HL-60 (cell line): Measurements from ENCODE around the gene CACNA1C.

Experiments
- DNase-seq, 2 experiments: peaks; one replicate each; pipeline ENCODE4 v3.0.0-alpha.2; 2010 to 2020; ENCODE audit warnings: low read depth in 1 of 2, low spot score in 1 of 2
- H3K27ac ChIP-seq: fragments of 250-450 bp; sonication (Bioruptor Pico); replicated peaks from 2 replicates; pipeline ENCODE4 v1.5.1; 2020; ENCODE audit warnings: mild to moderate bottlenecking, moderate library complexity
- H3K27me3 ChIP-seq: fragments of 250-450 bp; sonication (Bioruptor Pico); 2 replicates; pipeline ENCODE4 v1.5.1; 2021; ENCODE audit warnings: mild to moderate bottlenecking, moderate library complexity; ENCODE audit not compliant: insufficient read depth, poor library complexity, severe bottlenecking
- H3K4me3 ChIP-seq: replicated peaks from 2 replicates; pipeline ENCODE4 v1.5.1; 2011; ENCODE audit warnings: mild to moderate bottlenecking, control low read depth, low read length; ENCODE audit not compliant: insufficient read depth
- GABPA ChIP-seq: IDR thresholded peaks from 2 replicates; pipeline ENCODE4 v1.6.1; 2012; ENCODE audit warnings: low read depth
- POLR2AphosphoS5 ChIP-seq: IDR thresholded peaks from 2 replicates; pipeline ENCODE4 v1.6.1; 2012; ENCODE audit warnings: low read depth
- SPI1 ChIP-seq: IDR thresholded peaks from 2 replicates; pipeline ENCODE4 v1.6.1; 2012; ENCODE audit warnings: low read depth, mild to moderate bottlenecking, borderline replicate concordance
- TF ChIP-seq, protein P1 (sequence below): IDR thresholded peaks from 2 replicates; pipeline ENCODE4 v1.6.1; 2012; ENCODE audit warnings: low read depth; ENCODE audit not compliant: insufficient replicate concordance
- TF ChIP-seq, protein P2 (sequence below): IDR thresholded peaks from one replicate; pipeline ENCODE4 v1.5.1; 2011; ENCODE audit warnings: low read length, control low read depth, inconsistent platforms; ENCODE audit not compliant: insufficient read depth

The CACNA1C gene

DNA sequence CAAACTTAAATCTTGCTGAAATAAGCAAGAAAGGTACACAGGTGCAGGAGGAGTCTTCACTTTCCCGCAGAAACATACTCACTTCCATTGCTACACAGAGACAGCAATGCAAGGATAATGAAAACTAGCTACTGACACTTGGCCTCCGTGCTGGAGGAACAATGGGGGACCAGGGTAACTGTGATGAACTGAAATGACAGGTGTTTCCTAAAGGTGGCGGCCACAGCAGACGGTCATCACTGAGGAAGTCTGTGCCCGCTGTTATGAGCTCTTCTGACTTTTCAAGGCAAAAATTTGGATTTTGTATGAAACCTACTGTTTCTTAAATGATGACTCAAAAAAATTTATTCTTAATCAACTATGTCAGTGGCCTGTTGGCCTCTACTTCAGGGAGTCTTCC is 189.4 kb downstream of the CACNA1C start:
- TF ChIP-seq, protein P1, sequence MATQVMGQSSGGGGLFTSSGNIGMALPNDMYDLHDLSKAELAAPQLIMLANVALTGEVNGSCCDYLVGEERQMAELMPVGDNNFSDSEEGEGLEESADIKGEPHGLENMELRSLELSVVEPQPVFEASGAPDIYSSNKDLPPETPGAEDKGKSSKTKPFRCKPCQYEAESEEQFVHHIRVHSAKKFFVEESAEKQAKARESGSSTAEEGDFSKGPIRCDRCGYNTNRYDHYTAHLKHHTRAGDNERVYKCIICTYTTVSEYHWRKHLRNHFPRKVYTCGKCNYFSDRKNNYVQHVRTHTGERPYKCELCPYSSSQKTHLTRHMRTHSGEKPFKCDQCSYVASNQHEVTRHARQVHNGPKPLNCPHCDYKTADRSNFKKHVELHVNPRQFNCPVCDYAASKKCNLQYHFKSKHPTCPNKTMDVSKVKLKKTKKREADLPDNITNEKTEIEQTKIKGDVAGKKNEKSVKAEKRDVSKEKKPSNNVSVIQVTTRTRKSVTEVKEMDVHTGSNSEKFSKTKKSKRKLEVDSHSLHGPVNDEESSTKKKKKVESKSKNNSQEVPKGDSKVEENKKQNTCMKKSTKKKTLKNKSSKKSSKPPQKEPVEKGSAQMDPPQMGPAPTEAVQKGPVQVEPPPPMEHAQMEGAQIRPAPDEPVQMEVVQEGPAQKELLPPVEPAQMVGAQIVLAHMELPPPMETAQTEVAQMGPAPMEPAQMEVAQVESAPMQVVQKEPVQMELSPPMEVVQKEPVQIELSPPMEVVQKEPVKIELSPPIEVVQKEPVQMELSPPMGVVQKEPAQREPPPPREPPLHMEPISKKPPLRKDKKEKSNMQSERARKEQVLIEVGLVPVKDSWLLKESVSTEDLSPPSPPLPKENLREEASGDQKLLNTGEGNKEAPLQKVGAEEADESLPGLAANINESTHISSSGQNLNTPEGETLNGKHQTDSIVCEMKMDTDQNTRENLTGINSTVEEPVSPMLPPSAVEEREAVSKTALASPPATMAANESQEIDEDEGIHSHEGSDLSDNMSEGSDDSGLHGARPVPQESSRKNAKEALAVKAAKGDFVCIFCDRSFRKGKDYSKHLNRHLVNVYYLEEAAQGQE: no peak
- TF ChIP-seq POLR2AphosphoS5: no peak
- Histone ChIP-seq H3K27ac (no peak overlapping the region), H3K27me3 (no peaks in the 10 kb centered on the region), H3K4me3 (no peak overlapping the region)
- no peak for DNase-seq

DNA sequence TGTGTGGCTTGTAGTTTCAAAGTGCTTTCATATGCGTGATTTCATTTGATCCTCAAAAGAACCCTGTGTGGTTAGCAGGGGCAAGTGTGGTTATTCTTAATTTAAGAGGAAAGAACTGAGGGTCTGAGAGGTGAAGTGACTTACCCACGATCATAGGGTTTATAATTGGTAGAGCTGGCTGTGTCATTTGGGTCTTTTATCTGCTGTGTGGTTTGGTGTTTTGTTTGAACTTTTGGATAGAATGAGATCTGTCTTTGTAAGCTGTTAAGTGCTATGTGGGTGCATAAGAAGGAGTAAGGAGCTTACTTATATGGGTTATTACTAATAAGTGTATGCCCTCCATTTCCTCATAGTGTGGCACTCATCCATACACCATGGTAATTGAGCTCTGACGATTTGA is 190.0 kb downstream of the CACNA1C start:
- H3K27ac ChIP-seq: no peak overlapping the region
- TF ChIP-seq POLR2AphosphoS5: no peak
- TF ChIP-seq, protein P2, sequence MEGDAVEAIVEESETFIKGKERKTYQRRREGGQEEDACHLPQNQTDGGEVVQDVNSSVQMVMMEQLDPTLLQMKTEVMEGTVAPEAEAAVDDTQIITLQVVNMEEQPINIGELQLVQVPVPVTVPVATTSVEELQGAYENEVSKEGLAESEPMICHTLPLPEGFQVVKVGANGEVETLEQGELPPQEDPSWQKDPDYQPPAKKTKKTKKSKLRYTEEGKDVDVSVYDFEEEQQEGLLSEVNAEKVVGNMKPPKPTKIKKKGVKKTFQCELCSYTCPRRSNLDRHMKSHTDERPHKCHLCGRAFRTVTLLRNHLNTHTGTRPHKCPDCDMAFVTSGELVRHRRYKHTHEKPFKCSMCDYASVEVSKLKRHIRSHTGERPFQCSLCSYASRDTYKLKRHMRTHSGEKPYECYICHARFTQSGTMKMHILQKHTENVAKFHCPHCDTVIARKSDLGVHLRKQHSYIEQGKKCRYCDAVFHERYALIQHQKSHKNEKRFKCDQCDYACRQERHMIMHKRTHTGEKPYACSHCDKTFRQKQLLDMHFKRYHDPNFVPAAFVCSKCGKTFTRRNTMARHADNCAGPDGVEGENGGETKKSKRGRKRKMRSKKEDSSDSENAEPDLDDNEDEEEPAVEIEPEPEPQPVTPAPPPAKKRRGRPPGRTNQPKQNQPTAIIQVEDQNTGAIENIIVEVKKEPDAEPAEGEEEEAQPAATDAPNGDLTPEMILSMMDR: no peak
- no peak for TF ChIP-seq GABPA
- TF ChIP-seq SPI1: no peak
- TF ChIP-seq, protein P1: no peak
- no peak overlapping the region for H3K4me3 ChIP-seq
- no peaks in the 10 kb centered on the region for H3K27me3 ChIP-seq
- no peak for DNase-seq

DNA sequence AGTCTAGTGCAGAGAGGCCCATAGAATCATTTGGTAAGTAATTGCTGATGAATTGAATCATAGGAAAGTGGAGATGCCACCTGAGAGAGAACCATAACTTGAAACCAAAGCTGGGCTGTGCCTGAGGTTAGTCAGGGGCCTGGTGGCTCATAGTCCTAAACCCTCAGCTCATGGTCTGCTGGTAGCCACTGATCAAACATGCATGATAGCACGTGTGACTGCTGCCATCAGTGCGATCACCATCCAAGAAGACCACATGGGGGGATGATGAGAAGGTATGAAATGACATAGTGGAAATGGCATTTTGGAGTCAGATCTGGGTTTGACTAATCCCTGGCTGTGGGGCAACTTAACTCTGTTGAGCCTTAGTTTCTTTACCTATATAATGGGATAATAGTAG is 190.5 kb downstream of the CACNA1C start:
- Histone ChIP-seq H3K27me3 (no peaks in the 10 kb centered on the region), H3K4me3 (no peak overlapping the region), H3K27ac (no peak overlapping the region)
- DNase-seq: no peak
- TF ChIP-seq, protein P2: no peak
- no peak for TF ChIP-seq SPI1
- TF ChIP-seq POLR2AphosphoS5: no peak

DNA sequence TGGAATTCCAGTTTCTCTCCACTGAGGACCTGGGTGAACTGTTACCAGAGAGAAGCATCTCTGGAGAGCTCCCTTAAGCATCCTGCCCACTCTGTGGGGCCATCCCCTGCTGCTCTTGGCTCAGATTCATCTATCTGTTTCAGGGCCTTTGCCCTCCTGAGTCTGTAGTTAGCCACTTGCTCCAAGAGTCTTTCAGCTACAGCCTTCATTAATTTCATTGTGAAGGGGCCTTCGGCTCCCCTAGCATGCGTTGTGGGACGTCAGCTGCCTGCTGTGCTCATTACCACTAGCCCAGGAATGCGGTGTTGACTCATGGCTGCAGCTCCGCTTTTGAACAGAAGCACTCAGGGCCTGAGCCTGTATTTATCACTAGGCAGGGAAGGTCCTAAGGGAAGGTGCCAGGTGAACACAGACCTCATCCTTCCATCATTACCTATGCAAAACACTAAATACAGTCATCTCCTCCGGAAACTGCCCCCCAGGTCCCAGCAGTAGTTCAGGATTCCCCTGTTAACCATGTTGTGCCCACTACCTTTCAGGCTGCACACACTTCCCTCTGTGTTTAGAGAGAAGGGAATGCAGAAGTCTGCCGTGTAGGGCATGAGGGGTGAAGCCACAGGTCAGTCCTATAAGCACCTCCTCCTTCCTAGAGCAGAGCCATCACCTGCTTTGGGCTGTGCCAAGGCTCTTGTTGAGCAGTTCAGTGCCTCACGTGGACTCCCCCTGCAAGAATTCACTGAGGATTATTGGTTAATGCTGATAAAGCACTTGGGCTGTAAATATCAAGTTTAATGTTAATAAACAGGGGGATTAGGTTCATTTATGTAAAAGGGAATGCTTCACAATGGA is 191.4 kb downstream of the CACNA1C start:
- no peak for DNase-seq
- no peak overlapping the region for H3K4me3 ChIP-seq
- TF ChIP-seq, protein P2: no peak
- TF ChIP-seq SPI1 (no peak), POLR2AphosphoS5 (no peak), GABPA (no peak)
- TF ChIP-seq, protein P1: no peak
- no peak overlapping the region for H3K27ac ChIP-seq
- H3K27me3 ChIP-seq: no peaks in the 10 kb centered on the region
